ENCODE measurements around the gene SAMD10. TPM values are rescaled to one million over a fixed set of nuclear protein-coding genes. Genes with fewer than 3 reads are reported as not detected.
A peak's percentile ranks its signal among the peaks of the same experiment; 100 is the strongest.

Gene SAMD10
- total RNA-seq, 1 donor from 2014 or later, result 3.8 TPM

DNA sequence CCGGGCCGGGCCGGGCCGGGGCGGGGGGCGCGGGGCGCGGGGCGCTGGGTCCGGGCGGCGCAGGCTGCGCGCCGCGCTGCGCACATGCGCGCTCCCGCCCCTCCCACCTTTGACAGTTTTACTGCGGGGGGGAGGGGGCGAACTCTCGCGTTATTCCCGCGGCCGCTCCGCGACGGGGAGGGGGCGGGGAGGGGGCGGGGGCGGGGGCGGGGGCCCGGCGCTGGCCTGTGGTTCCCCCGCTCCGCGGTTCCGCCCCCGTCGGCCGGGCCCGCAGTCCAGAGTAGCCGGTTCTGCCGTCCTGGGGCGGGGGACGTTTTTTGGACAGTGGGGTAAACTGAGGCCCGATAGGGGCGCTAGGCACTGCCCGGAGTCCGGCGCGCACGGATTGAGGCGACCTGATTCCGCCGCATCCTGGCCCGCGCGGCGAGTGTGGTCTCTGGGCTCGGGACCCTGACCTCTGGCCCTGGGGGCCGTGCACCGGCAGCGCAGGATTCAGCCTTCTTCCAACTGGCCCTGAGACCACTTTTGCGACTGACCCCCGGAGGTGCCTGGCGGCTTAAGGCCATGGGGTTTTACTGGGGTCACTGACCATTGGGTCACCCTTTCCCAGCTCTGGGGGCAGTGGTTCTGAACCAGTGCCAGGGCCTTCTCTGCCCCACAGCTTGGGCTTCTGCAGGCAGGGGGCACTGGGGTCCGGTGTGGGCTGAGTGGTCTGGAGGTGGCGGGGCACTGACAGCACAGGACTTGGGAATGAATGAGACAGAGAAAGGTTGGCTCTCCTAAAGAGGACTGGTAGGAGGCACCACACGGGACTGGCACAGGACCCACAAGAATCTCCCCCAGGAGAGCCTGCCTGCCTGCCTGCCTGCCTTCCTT lies 9.4 kb downstream of the SAMD10 start, which contains the start of gene ZNF512B:
TSS of gene ZNF512B (minus strand) at position 93 of the 876 bp plus-strand sequence. CDS start 1,980 bp downstream, outside the sequence.
- peak within 1 kb of the TSS; percentile 49 for H3K27ac Mint-ChIP-seq (ENCODE audit: unreplicated experiment)
- H3K9me3 Mint-ChIP-seq (ENCODE audit: low read depth), result no peaks in the 10 kb centered on the region
- peaks cover 24% of the 10 kb centered on the region for H3K4me1 Mint-ChIP-seq (ENCODE audit: low read depth)
- TF ChIP-seq, protein P1, sequence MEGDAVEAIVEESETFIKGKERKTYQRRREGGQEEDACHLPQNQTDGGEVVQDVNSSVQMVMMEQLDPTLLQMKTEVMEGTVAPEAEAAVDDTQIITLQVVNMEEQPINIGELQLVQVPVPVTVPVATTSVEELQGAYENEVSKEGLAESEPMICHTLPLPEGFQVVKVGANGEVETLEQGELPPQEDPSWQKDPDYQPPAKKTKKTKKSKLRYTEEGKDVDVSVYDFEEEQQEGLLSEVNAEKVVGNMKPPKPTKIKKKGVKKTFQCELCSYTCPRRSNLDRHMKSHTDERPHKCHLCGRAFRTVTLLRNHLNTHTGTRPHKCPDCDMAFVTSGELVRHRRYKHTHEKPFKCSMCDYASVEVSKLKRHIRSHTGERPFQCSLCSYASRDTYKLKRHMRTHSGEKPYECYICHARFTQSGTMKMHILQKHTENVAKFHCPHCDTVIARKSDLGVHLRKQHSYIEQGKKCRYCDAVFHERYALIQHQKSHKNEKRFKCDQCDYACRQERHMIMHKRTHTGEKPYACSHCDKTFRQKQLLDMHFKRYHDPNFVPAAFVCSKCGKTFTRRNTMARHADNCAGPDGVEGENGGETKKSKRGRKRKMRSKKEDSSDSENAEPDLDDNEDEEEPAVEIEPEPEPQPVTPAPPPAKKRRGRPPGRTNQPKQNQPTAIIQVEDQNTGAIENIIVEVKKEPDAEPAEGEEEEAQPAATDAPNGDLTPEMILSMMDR (IDR thresholded peaks at IDR 0.05), result peak; percentile 45
- peak; percentile 82 for DNase-seq (ENCODE audit: low spot score)
- no peaks in the 10 kb centered on the region for H3K27me3 Mint-ChIP-seq (ENCODE audit: low read depth)
- H3K4me3 Mint-ChIP-seq (ENCODE audit: unreplicated experiment), result peak within 1 kb of the TSS; percentile 75
- H3K36me3 Mint-ChIP-seq (ENCODE audit: low read depth), result peaks cover 2% of the 10 kb centered on the region

DNA sequence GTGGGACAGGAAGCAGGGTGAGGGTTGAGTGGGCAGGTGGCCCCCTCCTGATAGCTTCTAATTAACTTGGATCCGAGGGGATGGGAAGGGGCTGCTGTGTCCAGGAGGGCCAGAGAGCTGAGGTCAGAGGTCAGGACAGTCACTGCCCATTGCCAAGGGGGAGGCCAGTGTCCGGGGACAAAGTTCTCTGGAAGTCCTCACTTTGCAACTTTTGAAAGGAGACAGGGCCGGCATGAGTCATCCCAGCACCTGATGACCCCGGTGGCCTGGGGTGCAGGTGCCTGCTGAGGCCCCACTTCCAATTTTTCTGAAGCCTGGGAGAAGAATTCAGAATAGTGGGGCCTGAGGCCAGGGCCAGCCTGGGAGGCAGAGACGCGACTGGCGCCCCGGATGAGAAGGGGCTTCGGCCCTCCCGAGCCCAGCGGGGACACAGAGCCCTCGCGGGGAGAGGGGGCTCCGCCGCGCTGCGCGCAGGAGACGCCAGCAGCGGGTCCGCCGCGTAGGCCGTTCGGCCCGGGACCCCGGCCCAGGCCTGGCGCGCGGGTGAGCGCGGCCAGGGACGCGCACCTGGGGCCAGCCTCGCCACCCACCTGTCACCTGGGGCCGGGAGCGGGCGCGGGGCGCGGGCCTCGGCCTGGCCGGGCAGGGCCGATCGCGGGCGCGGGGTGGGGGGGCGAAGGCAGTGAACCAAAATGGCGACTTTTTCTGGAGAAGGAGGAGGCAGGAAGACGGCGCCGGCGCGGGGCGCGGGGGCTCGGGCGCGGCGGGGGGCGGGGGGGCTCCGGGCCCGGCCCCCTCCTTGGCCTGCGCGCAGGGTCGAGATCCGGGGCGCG lies 10.3 kb downstream of the SAMD10 start:
- peak overlapping the region; percentile 75 for H3K4me3 Mint-ChIP-seq (ENCODE audit: unreplicated experiment)
- peak overlapping the region; percentile 49 for H3K27ac Mint-ChIP-seq (ENCODE audit: unreplicated experiment)
- H3K36me3 Mint-ChIP-seq (ENCODE audit: low read depth), result peaks cover 2% of the 10 kb centered on the region
- H3K27me3 Mint-ChIP-seq (ENCODE audit: low read depth), result no peaks in the 10 kb centered on the region
- DNase-seq (ENCODE audit: low spot score), result no peak
- H3K4me1 Mint-ChIP-seq (ENCODE audit: low read depth), result peaks cover 18% of the 10 kb centered on the region
- TF ChIP-seq, protein P1 (IDR thresholded peaks at IDR 0.05), result no peak
- no peaks in the 10 kb centered on the region for H3K9me3 Mint-ChIP-seq (ENCODE audit: low read depth)

DNA sequence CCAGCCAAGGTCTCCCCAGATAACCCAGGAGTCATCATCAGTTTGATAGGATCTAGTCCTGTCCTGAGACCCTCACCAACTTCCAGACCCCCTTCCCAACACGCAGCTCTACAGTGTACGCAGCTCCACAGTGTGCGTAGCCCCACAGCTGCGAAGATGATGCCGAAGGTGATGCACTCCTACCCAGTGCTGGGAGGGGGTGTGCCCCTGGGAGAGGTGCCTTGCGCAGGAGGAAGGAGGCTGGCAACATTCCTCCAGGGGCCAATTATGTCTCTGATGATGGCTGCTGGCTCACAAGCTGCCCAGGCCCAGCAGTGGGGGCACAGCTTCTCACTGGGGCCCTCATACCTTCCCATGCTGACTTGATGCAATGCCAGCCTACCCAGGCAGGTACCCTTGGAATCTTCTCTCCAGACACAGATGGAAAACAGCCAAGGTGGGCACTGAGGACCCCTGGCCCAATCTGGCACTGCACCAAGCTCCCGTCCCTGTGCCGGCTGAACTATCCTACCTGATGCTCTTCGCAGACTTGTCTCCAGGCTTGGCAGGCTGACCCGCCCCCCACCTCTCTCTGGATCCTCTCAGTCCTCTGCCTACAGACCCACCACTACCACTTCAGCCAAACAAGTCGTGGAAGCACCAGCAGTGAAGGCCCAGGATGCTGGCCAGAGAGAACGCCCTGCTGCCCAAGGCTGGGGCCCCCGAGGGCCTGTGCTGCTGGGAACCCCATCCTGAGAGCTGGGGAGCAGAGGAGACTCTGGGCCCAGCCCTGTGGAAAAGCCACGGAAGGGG lies 11.1 kb downstream of the SAMD10 start:
- peak overlapping the region; percentile 49 for H3K27ac Mint-ChIP-seq (ENCODE audit: unreplicated experiment)

DNA sequence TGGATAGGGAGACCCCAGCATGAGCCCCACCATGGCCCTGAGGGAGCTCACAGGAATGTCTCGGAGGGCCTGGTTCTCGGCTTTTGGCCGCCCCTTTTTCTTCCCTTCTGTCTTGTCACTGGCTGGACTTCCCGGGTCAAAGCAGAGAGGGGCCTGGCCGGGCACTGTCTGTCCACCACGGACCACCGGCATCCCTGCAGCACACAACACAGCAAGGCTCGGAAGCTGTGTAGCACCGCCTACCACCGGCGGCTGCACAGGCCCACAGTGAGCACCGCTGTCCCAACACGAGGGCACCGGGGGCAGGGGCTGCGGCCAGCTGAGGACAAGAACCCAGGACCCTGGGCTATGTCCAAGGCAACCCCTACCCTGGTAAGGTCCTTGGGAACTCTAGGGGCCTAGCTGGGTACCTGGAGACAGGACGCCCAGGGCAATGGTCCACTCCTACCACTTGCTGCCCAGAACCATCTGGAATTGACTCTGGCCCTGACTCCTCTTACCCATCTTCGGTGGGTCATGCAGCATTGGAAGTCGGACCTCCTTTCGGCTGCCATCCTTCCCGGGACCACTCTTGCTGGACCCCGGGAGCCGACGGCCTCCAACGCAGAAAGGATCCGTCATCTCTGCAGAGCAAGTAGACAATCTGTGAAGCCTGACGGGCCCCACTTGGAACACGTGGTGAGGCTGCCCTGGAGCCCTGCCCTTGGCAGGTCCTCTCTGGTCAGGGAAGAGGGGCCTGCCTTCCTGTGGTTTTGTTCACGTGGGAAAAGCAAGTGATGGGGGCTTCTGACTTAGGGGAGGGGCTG lies 11.9 kb downstream of the SAMD10 start:
- DNase-seq (ENCODE audit: low spot score), result peak; percentile 89
- H3K4me3 Mint-ChIP-seq (ENCODE audit: unreplicated experiment), result no peak overlapping the region
- no peak overlapping the region for H3K27ac Mint-ChIP-seq (ENCODE audit: unreplicated experiment)
- H3K9me3 Mint-ChIP-seq (ENCODE audit: low read depth), result no peaks in the 10 kb centered on the region
- no peaks in the 10 kb centered on the region for H3K27me3 Mint-ChIP-seq (ENCODE audit: low read depth)
- peaks cover 11% of the 10 kb centered on the region for H3K4me1 Mint-ChIP-seq (ENCODE audit: low read depth)
- TF ChIP-seq, protein P1 (IDR thresholded peaks at IDR 0.05), result no peak
- peaks cover 2% of the 10 kb centered on the region for H3K36me3 Mint-ChIP-seq (ENCODE audit: low read depth)

More for the DNA sequence above, 11.1 kb downstream of the SAMD10 start:
- no peaks in the 10 kb centered on the region for H3K27me3 Mint-ChIP-seq (ENCODE audit: low read depth)
- peaks cover 12% of the 10 kb centered on the region for H3K4me1 Mint-ChIP-seq (ENCODE audit: low read depth)
- H3K36me3 Mint-ChIP-seq (ENCODE audit: low read depth), result peaks cover 2% of the 10 kb centered on the region
- no peaks in the 10 kb centered on the region for H3K9me3 Mint-ChIP-seq (ENCODE audit: low read depth)
- DNase-seq (ENCODE audit: low spot score), result no peak
- TF ChIP-seq, protein P1 (IDR thresholded peaks at IDR 0.05), result no peak
- H3K4me3 Mint-ChIP-seq (ENCODE audit: unreplicated experiment), result peak overlapping the region; percentile 75

Data from chondrocyte (in vitro differentiated cells).